Middle frontal gyrus (tissue), 1 donor: ENCODE data around the gene VSX2.
A peak's percentile ranks its signal among the peaks of the same experiment; 100 is the strongest.

Experiments
- DNase-seq: peaks from one replicate; pipeline ENCODE4 v3.0.0-alpha.2; 2015; ENCODE audit warnings: low spot score; ENCODE audit errors: extremely low spot score

Gene VSX2

DNA sequence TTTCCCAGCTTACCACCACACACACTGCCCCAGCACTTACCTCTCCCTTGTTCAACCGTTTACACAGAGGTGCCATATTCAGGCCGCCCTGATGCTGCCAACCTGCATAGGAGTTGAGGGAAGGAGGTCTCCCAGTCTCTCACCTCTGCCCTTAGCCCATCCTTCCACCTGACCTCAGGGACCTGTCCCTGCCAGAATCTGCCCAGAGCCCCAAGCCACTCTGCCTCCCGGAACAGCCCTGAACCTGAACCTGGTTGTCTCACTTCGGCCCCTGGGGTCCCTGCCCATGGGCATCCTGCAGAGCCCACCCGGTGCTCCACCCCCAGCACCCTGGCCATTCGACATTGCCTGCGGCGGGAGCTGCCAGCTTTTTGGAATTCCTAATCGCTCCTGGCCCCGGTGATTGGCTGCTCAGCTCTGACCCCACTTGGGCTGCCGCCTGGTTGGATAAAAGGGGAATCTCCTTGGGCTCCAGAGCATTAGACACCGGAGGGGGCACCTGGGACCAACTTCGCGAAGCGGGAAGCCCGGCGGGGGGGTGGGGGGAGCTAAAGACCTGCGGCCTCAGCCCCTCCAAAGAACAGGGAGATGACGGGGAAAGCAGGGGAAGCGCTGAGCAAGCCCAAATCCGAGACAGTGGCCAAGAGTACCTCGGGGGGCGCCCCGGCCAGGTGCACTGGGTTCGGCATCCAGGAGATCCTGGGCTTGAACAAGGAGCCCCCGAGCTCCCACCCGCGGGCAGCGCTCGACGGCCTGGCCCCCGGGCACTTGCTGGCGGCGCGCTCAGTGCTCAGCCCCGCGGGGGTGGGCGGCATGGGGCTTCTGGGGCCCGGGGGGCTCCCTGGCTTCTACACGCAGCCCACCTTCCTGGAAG lies at the start of gene VSX2:
VSX2 (plus strand) TSS at position 476 of the 874 bp plus-strand sequence; CDS start at position 589, 113 bp downstream.
- no peak for DNase-seq

DNA sequence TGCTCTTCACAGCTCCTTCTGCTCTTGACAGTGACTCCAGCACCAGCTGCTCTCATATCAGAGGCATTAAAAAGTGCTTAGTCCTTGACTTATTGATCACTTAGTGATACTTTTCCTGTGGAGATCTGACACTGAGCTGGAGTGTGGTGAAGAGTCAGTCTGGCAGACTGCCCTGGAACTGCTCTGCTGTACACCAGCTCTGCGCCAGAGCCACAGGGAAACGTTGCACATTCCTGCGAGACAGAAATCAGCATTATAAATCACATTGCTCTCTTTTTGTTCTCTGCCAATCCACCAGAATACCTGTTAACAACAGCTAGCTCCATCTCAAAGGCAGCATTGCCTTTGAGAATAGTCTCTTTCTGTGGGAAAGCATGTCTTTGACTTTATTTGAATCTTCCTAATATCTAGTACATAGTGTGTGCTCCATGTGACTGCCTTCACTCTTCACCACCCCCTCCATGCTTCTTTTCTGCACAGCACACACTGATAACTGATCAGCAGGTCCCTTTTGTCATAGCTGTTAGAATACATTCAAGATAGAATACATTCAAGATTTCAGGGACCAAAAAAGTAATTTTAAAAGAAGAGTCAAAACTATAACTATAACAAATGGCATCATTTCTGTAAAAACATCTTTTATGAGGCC lies 48.2 kb upstream of the VSX2 start:
- DNase-seq: no peak

DNA sequence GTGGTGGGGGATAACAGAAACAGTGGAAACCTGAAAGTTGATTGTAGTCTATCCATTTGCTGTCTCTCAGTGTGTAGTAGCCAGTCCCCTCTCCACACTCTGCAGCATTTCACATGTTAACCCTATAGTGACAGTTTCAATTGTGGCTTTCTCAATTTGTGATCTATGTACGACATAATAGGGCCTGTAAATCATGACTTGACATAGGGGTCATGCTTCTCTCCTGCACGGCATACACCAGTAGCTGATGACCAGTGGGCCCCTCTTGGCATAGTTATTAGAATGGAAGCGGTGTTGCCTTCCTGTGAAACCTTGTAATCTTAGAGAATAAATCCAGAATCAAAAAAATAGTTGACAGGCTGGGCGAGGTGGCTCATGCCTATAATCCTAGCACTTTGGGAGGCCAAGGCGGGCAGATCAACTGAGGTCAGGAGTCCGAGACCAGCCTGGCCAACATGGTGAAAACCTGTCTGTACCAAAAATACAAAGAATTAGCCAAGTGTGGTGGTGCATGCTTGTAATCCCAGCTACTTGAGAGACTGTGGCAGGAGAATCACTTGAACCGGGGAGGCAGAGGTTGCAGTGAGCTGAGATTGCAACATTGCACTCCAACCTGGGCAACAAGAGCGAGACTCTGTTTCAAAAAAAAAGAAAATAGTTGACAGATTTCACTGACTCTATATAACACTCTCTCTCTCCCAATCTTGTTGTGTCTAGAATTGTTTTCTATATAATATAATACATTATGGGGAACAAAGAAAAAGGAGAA lies 44.6 kb upstream of the VSX2 start:
- DNase-seq: no peak

DNA sequence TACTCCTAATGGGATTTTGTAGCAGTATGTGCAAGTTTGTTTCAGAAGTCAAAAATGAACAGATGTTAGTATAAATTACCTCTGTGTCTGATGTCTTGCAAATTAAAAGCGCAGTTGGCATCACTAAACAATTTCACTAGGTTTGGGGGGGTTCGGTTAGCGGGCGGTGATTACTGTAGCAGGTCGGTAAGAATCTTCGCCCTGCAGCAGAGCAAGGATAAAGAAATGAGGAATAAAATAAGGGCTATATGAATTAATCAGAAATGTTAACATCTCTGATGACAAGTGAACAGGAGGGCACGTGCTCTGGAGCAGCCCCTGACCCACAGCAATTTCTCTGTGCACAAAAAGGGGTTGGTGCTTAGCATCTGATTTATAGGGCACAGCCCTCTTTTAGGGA lies 43.6 kb upstream of the VSX2 start:
- no peak for DNase-seq

DNA sequence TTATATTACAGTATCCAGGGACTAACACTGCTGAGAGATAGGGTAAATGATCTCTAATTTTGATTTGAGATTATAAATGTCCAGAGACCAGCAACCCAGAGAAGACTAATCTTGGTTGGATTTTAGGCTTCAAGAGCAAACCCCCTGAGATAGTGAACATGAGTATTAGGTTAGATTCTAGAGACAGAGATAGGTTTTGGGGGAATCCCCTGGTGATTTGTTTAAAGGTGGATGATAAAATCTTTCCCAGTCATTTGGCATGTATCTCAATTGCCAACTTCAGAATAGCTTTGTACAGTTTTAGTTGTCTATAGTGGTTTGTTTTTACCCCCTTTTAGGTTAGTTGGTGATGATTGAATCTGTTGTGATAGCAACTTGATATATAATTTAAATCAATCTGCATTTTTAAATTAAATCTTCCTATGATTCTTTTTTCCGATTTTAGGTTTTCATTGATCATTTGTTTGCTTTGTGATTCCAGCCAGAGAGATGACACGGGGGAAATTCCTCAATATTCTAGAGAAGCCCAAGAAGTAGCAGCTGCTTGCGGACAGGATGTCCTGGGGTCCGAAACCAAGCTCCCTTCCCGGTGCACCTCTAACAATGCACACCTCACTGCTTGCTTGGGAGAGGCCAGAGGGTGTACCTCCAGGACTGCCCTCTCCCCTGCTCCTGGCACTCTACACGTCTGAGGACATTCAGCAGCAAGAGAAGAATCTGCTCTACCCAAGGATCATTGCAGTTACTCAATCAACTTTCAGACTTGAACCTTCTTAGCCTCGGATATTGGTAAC lies 40.6 kb upstream of the VSX2 start:
- DNase-seq: no peak

DNA sequence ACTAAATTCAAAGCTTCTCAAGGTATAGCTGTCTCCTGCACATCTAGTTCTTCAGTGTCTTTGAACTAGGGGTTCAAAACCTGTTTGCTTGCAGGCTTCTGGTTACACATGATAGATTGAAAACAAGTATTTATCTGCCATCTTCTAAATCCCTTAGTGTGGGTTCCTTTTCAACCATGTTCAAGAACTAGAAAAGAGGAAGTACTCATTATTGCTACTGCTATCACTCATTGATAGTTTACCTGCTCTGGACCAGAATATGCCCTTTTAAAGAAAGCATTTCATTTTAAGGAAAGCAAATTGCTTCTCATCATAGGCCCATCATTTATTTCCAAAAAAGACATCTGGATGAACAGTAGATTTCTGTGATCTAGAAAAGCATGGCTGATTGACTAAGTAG lies 37.1 kb upstream of the VSX2 start:
- no peak for DNase-seq

DNA sequence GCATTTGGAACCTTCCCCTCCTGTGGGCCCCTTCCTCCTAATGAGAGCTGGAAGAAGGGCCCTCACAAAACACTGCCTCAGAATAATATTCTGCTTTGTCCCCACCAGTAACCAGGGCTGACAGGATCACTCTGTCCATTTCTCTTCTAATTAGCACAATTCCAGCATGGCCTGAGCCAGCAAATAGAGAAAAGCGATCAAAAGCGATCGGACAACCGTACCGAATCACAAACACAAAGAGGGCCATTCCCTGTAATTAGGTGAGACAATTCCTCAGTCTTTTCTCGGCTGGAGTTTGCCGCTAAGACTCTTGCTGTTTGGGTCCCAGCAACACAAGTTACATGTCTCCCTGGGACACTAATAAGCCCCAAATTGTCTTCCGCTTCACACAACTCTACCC lies 35.6 kb upstream of the VSX2 start:
- no peak for DNase-seq

DNA sequence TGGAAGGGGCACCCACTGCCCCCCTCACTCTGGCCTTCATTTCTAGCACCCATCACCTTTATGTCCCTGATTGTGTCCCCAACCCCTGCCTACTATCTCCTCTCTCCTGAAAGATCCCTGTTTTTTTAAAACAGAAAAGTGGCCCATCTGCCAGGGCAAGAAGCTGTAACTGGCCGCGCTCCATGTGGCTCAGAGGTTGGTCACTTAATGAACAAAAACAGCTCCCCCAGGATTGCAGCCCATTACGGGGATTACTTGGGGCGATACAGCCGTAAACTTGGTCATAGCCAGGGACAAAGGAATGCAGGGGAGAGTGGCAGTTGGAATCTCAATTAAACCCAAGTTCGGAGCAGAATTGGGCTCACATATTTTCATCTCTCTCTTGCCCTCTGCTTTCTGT lies 34.8 kb upstream of the VSX2 start:
- DNase-seq: no peak

DNA sequence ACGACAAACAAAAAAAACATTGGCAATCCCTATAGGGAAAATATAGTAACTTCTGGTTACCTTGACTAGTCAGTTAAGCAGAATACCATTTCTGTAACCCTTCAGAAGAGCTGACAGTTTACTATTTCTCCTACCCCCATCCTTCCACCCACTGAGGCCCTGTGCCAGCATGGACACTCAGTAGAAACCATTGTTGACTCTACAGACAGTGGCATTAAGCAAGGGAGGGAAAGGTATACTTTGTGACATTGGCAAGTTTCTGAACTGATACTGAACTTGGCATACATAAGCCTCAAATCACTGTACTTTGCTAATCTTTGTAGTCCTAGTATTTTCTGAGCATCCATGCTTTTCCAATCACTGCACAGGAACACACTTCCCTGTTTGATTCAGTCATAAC lies 33.4 kb upstream of the VSX2 start:
- no peak for DNase-seq

DNA sequence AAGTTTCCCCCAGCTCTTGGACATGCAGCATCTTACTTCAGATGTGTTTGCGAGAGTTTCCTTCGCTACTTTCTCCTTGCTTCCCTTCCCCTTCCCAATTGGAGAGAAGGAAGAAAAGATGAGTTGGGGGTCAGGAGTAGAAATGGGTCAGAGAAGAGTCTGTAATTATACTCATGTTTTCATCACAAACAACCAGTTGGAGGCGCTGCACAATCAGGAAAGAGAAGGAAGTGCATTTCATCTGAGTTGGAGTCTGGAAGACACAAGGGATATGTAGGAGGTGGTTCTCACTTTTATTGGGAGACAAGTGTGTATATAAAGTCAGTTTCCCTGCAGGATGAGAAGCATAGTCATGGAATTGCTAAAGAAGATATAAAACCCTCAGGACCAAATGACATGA lies 31.3 kb upstream of the VSX2 start:
- no peak for DNase-seq

DNA sequence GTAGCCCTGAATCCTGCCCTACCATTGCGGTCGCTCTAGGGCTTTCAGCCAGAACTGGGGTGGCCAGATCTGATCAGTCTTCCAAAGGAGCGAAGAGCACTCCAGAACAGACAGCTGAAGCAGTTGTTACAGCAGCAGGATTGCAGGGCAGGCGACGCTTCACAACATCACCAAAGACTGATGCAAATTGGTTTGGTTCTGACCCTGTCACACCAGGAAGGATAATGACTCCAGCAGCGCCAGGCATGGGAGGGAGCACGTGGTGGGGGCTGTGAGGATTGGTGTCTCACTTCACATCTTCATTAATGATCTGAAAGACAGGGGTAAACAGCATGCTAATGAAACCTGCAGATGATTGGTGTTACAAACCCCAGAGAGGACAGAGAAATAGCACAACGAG lies 30.6 kb upstream of the VSX2 start:
- DNase-seq: no peak

DNA sequence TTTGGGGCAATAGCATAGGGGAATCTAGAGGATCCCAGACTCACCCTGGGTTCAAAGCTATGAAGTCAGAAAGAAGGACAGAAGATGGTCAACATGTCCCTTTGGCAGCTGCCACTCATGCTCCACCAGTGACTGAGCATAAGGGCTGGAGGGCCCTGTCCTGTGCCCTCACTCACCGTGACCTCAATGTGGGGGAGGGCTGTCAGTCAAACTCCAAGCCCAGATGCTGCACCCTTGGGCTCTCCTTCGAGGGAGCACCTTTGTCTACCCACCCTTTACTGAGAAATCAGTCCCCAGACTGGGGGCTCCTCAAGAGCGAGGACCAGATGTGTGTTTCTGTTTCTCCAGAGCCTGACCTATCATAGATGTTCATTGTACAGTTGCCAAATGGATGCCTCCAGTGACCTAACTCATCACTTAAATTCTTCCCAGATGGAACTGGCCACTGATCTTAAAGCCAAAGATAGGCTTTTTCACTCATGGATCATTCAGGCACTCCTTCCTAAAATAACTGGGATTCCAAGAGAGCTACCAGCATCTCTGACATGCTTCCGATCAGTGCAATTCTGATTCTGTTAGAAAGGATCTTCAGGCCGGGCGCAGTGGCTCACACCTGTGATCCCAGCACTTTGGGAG lies 27.2 kb upstream of the VSX2 start:
- DNase-seq: no peak

DNA sequence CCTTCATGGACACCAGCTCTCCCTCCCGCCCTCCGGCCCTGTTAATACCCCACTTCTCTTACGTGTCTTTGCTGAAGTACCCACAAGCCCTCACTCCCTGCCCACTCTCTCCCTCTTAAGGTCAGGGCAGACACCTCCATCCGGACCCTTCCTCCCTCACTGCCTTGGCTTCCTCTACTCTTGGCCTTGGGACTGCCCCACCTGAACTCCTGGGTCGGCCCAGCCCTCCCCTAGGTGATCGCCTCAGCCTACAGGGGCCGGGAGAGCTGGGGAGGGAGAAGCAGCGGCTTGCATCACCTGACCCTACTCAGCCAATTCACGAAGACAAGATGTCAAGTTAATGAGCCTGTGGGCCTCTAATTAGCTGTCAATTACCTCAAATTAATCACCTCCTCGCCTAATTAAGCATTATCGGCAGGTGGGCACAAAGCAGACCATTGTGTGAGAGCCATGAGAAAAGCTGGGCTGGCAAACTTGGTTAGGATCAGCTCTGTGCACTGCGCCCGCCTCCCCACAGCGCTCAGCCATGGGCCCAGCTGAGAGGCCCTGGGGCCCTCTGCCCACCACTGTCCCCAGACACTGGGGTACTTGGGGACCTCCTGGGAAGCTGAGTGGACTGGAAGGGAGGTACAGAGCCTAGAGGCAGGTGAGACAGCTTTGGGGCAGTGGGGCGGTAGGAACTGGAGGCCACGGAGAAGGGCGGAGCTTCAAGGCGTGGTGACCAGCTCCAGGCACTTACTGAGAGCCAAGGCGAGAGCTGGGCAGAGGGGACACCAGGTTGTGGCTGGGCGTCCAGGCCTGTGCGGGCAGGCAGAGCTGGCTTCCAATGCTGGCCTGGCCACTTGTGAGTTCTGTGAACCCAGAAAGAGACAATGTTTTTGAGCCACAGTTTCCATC lies 25.1 kb upstream of the VSX2 start:
- DNase-seq: no peak

DNA sequence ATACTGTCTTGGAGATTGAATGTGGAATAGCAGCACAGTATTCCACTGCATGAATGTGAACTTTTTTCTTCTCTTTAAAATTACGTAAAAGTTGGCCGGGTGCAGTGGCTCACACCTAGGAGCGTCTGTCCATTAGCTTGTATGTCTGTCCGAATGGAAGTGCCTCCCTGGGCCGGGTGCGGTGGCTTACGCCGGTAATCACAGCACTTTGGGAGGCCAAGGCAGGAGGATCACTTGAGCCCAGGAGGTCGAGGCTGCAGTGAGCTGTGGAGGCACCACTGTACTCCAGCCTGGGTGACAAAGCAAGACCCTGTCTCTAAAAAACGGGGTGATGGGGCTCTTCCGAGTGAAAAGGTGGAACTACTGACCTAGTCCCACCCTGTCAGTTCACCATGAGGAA lies 22.6 kb upstream of the VSX2 start:
- DNase-seq: no peak

DNA sequence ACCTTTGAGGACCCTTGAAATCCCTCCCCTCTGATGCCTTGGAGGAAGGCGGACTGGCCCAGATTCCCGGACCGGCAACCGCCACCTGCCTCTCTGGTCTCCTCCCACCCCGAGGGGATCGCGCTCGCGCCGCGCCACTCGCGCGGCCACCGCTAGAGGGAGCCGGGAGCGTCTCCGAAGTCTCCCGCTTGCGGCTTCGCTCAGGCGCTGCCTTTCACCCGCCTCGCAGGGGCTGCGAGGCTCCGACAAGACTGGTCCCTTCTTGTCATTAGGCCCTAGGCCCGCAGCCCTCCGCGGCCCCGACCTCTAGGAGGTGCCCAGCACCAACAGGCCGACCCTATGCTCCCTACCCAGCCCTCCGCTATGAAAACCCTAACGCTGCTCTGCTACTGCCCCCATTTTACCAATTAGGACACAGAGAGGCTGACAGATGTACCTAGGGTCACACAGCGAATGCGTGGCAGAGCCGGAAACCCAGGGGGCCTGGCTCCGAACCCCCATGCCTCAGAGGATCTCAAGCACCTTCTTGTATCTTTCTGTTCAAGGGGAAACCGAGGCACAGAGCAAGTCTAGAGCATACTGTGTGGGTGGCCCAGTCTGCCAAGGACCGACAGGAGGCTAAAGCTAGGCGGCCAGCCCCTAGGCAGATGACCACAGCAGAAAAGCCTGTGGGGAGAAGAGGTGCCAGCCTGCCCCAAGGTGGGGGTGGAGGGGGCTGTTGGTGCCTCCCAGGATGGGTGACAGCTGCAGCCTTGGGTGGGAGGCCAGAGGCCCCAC lies 21.4 kb upstream of the VSX2 start:
- DNase-seq: peak; percentile 64

DNA sequence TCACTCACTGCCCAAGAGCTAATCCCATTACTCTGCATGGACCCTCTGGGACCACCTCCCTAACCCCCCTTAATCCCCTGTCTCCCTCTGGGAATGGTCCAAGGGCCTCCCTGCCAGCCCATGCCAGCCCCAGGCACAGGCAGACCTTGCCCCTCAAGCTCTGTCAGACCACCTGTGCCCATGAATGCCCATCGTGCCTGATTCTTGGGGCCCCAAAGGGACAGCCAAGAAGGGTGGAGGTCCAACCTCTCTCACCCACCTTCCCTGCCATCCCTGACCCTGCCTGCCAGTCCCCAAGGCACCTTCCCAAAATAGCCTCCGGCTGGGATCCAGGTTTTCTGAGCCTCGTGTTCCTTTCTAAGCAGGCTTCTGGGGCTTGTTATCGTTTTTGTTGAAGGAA lies 20.8 kb upstream of the VSX2 start:
- no peak for DNase-seq

DNA sequence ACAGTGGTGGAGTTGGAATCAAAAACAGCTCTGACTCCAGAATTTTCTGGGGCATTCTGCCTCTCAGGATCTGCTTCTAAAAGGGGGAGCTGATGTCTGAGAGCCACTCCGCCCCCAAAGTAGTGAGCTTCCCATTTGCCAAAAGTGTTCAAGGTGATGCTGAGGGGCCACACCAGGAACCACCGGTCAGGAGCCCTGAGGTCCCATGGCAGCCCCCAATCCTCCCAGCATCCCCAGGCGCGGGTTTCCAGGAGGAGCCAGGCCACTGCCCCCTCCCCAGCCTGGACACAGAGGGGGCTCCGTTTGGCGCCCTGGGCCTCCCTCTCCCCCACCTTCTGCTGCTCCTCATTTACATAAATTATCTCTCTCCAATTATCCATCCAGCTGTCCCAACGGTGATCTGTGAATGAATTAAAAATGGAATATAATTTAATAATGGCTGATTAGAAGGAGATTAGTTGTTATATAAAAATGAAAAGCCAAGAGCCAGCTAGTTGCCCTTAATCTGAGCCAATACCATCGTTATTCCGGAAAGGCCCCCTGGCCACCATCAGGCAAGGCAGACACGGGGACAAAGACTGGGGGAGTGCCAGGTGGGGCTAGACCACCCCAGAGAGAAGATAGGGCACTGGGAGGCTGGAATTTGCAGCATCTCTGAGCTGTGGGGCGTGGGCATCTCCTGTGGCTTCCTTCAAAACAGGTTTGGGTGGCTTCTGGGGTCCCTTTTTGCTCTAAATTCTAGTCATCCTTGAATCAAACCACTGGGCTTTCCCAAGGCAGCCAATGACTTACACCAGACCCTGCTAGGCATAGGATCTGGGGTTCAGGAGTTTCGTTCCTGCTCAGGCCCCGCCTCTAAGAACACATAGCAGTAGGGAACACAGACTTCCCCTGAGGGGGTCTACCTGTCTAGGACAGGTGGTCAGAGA lies 19.7 kb upstream of the VSX2 start:
- no peak for DNase-seq

DNA sequence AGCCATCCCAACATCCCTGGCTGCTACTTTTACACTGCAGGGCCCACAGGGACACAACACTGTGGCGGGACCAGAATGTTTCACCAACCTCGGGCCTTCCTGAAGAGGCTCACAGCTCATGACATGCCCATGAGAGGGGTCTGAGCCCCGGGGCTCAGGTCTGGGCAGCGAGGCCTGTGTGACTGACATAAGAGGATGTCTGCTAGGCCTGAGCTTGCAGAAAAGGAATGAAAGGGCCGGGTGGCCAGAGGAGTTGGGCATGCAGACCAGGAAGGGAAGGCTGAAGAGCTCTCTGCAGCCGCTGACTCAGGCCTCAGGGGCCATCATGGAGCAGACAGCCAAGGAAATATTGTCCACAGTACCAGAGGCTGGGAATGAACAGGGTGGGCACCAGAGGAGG lies 18.3 kb upstream of the VSX2 start:
- DNase-seq: no peak
